PFSK-1 (cell line): ENCODE results near the gene SUFU.

Experiments
- FOXP2 ChIP-seq: optimal IDR thresholded peaks from 2 replicates; pipeline ENCODE3; 2011; ENCODE audit warnings: borderline replicate concordance, control low read depth, inconsistent platforms; ENCODE audit not compliant: insufficient read depth; ENCODE audit errors: extremely low read length, extremely low read depth
- POLR2AphosphoS5 ChIP-seq: IDR thresholded peaks from 2 replicates; pipeline ENCODE4 v1.6.1; 2012; ENCODE audit warnings: low read depth, mild to moderate bottlenecking, control low read depth, low read length, moderate library complexity
- SIN3A ChIP-seq: IDR thresholded peaks from 2 replicates; pipeline ENCODE4 v1.6.1; 2012; ENCODE audit warnings: mild to moderate bottlenecking, low read length, moderate library complexity, borderline replicate concordance; ENCODE audit not compliant: insufficient read depth
- TAF1 ChIP-seq: IDR thresholded peaks from 2 replicates; pipeline ENCODE4 v1.6.1; 2012; ENCODE audit warnings: low read length, control low read depth, borderline replicate concordance; ENCODE audit not compliant: insufficient read depth
- TF ChIP-seq, protein P1 (sequence below), 2 experiments: IDR thresholded peaks; 2 replicates each; pipeline versions ENCODE4 v1.6.1 to v1.8.0; 2011 to 2012; ENCODE audit warnings: low read depth in 2 of 2, low read length in 2 of 2, control low read depth in 1 of 2, inconsistent platforms in 1 of 2, mild to moderate bottlenecking in 1 of 2, moderate library complexity in 1 of 2; ENCODE audit not compliant: insufficient read depth in 1 of 2

Gene SUFU

DNA sequence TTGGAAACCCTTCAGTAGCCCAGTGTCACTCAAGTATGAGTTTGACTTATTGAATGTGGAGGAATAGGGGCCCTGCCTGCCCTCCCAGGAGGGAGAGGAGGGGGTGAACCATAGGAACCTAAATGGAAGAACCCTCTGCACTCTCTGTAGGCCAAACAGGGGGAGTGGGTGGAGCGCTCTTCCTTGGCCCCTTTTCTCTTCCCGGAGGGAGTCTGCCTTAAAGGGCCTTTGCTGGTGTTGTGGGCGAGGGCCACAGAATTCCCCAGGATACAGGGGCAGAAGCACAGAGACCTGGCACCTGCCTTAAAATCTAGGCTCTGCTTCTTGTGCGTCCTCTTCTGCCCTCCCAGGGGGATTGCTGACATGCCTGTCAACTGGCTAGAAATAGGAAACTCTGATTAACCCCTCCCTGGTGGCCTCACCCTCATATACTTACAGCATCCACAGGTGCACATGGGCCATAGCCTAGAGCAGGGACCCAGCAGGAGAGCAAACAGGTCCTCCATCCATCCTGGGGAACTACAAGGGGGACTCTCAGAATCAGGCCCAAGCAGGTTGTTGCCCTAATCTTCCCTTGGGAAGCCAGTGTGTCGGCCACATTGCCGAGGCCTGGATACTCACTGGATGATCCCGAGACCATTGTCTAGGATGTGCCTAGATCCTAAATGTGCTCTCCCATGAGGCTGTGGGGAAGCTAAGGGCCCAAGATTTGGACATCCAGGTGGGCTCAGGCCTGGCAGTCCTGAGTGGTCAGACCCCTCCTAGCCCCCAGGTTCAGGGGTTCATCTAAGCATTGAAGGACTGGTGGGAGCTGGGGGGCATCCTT lies 143.9 kb downstream of the SUFU start:
- TF ChIP-seq FOXP2 (no peak), TAF1 (no peak), POLR2AphosphoS5 (no peak), SIN3A (no peak)
- TF ChIP-seq, protein P1, sequence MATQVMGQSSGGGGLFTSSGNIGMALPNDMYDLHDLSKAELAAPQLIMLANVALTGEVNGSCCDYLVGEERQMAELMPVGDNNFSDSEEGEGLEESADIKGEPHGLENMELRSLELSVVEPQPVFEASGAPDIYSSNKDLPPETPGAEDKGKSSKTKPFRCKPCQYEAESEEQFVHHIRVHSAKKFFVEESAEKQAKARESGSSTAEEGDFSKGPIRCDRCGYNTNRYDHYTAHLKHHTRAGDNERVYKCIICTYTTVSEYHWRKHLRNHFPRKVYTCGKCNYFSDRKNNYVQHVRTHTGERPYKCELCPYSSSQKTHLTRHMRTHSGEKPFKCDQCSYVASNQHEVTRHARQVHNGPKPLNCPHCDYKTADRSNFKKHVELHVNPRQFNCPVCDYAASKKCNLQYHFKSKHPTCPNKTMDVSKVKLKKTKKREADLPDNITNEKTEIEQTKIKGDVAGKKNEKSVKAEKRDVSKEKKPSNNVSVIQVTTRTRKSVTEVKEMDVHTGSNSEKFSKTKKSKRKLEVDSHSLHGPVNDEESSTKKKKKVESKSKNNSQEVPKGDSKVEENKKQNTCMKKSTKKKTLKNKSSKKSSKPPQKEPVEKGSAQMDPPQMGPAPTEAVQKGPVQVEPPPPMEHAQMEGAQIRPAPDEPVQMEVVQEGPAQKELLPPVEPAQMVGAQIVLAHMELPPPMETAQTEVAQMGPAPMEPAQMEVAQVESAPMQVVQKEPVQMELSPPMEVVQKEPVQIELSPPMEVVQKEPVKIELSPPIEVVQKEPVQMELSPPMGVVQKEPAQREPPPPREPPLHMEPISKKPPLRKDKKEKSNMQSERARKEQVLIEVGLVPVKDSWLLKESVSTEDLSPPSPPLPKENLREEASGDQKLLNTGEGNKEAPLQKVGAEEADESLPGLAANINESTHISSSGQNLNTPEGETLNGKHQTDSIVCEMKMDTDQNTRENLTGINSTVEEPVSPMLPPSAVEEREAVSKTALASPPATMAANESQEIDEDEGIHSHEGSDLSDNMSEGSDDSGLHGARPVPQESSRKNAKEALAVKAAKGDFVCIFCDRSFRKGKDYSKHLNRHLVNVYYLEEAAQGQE (IDR thresholded peaks at IDR 0.05; ENCODE audit: insufficient read depth in 1 of 2, low read depth in 2 of 2, low read length in 2 of 2) = no peak

DNA sequence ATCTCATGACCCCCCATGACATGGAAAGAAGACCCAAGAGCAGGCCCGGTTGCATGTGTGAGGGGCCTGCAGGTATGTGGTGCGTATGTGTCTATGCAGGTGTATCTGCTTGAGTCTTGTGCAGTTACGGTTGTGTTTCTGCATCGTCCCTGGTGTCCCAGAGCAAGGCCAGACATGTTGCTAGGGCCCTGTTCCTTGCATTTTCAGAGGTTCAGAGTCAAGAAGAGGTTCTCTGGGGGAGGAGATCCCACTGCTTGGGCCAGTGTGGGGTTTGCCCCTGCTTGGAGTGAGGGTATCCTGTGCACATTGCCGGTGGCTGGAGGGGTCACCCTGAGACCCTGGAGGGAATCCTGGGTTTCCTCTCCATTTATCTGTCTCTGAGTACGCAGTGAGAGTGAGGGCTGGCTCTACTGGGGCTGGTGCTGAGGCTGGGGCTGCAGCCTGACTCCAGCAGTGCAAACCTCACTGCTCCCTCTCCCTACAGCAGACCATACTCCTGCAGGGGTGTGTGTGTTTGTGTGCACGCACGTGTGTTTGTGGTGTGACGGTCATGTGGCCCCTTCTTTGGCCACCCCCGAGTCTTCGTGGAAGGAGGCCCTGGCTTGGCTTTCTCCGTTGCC lies 144.6 kb downstream of the SUFU start:
- no peak for TF ChIP-seq POLR2AphosphoS5

GRCh38 chr10:102648889-102649796 lies 145.4 kb downstream of the SUFU start:
- no peak for TF ChIP-seq TAF1
- no peak for TF ChIP-seq SIN3A
- TF ChIP-seq POLR2AphosphoS5 = no peak
- TF ChIP-seq, protein P1 (IDR thresholded peaks at IDR 0.05; ENCODE audit: insufficient read depth in 1 of 2, low read depth in 2 of 2, low read length in 2 of 2) = no peak
- no peak for TF ChIP-seq FOXP2

DNA sequence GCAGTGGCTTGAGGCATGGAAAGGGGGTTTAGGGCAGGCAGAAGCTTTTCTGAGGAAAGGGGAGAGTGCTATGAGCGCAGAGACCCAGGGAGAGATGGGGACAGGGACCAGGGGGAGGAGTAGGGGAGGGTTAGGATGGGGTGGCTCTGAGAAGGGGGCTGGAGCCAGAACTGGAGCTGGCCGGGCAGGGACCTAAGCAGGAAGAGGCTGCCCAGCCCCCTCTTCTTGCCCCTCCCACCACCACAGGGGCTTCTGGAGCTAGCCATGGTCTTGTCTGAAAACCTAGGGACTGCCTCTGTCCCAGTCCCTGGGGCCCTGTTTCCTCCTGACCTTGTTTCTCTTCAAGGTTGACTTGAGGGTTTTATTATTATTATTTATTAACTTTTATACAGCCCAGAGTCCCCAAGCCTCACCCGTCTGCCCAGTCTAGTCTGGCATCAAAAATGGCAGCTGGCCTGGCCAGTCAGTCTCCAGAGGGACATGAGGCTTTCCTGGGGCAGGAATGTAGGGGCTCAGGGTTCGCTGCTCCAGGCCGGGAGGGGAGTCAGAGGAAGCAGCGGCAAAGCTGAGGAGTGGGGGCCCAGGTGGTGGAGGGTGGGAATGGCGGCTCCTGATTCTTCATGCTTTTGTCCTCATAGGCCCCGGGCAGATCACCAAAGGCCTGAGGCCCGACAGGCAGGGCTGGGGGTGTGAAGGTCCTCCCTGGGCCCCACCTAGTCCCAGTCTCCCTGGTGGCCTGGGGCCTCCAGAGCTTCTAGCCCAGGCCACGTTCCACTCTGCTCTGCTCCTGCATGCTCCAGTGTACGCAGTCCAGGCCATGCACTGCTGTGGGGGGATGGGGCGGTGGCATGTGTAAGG lies 146.3 kb downstream of the SUFU start:
- TF ChIP-seq SIN3A (no peak), POLR2AphosphoS5 (no peak), TAF1 (no peak), FOXP2 (no peak)
- TF ChIP-seq, protein P1 (IDR thresholded peaks at IDR 0.05; ENCODE audit: insufficient read depth in 1 of 2, low read depth in 2 of 2, low read length in 2 of 2) = no peak
